HepG2 (cell line): ENCODE results near the gene JPT2. TPM values are rescaled to one million over a fixed set of nuclear protein-coding genes. Genes with fewer than 3 reads are reported as not detected.

Experiments
- BCL3 ChIP-seq: sonication (generic); formaldehyde crosslinking; IDR thresholded peaks from 2 replicates; pipeline ENCODE4 v1.5.1; 2020; ENCODE audit warnings: mild to moderate bottlenecking, missing genetic modification reagents, moderate library complexity
- CAMTA2 ChIP-seq: sonication (generic); formaldehyde crosslinking; IDR thresholded peaks from 2 replicates; pipeline ENCODE4 v1.4.0; 2020; ENCODE audit warnings: mild to moderate bottlenecking, missing genetic modification reagents, borderline replicate concordance
- CEBPB ChIP-seq: IDR thresholded peaks from 2 replicates; pipeline ENCODE4 v1.6.1; 2011; ENCODE audit warnings: low read depth, low read length, improper control_type of control experiment, borderline replicate concordance
- CENPX ChIP-seq: sonication (generic); formaldehyde crosslinking; IDR thresholded peaks from 2 replicates; pipeline ENCODE4 v1.9.0; 2021; ENCODE audit warnings: mild to moderate bottlenecking, missing genetic modification reagents, moderate library complexity
- HNF4A ChIP-seq: sonication (generic); formaldehyde crosslinking; IDR thresholded peaks from 2 replicates; pipeline ENCODE4 v1.4.0; 2020; ENCODE audit warnings: missing genetic modification reagents
- MTA1 ChIP-seq: sonication (generic); formaldehyde crosslinking; IDR thresholded peaks from 2 replicates; pipeline ENCODE4 v1.4.0; 2020; ENCODE audit warnings: missing genetic modification reagents, mild to moderate bottlenecking, borderline replicate concordance
- PCBP1 ChIP-seq: fragments of 200-400 bp; formaldehyde crosslinking; IDR thresholded peaks from 2 replicates; pipeline ENCODE4 v1.6.1; 2017; ENCODE audit warnings: mild to moderate bottlenecking, low read depth, low read length, borderline replicate concordance
- PRMT3 ChIP-seq: sonication (generic); formaldehyde crosslinking; IDR thresholded peaks from 2 replicates; pipeline ENCODE4 v1.8.1; 2022; ENCODE audit warnings: low read depth, mild to moderate bottlenecking, moderate library complexity, missing genetic modification reagents, borderline replicate concordance
- RBM39 ChIP-seq: fragments of 200-400 bp; formaldehyde crosslinking; IDR thresholded peaks from one replicate; pipeline ENCODE4 v1.6.1; 2018; ENCODE audit warnings: antibody characterized with exemption, mild to moderate bottlenecking, low read depth, low read length; ENCODE audit not compliant: poor library complexity, severe bottlenecking
- RFXANK ChIP-seq: IDR thresholded peaks from 2 replicates; pipeline ENCODE4 v1.6.1; 2016
- SAP130 ChIP-seq: IDR thresholded peaks from 2 replicates; pipeline ENCODE4 v1.6.1; 2016; ENCODE audit warnings: low read depth
- ZBTB40 ChIP-seq, 2 experiments: fragments of 450-650 bp in 1 of 2; sonication (generic) in 1 of 2; formaldehyde crosslinking in 1 of 2; IDR thresholded peaks; 2 replicates each; pipeline versions ENCODE4 v1.6.1 to v1.8.0; 2016 to 2022; ENCODE audit warnings: antibody characterized with exemption in 1 of 2, mild to moderate bottlenecking in 1 of 2, missing genetic modification reagents in 1 of 2
- ZBTB49 ChIP-seq: sonication (generic); formaldehyde crosslinking; IDR thresholded peaks from 2 replicates; pipeline ENCODE4 v1.4.0; 2020; ENCODE audit warnings: missing genetic modification reagents, borderline replicate concordance
- ZNF24 ChIP-seq: fragments of 450-650 bp; IDR thresholded peaks from 2 replicates; pipeline ENCODE4 v1.6.1; 2017; ENCODE audit warnings: antibody characterized with exemption, mild to moderate bottlenecking
- ZNF446 ChIP-seq: sonication (generic); formaldehyde crosslinking; IDR thresholded peaks from 2 replicates; pipeline ENCODE4 v1.5.0; 2020; ENCODE audit warnings: mild to moderate bottlenecking, missing genetic modification reagents
- ZSCAN22 ChIP-seq: sonication (generic); formaldehyde crosslinking; IDR thresholded peaks from 2 replicates; pipeline ENCODE4 v1.4.0; 2020; ENCODE audit warnings: mild to moderate bottlenecking, missing genetic modification reagents
- ZSCAN25 ChIP-seq: sonication (generic); formaldehyde crosslinking; IDR thresholded peaks from 2 replicates; pipeline ENCODE4 v1.8.0; 2022; ENCODE audit warnings: mild to moderate bottlenecking, missing genetic modification reagents
- polyA plus RNA-seq, 8 experiments: library from polyadenylated mRNA; depleted of rRNA in 3 of 8; stranded (reverse) in 7 of 8; unstranded in 1 of 8; fragments of >200 nt; fragmentation: Illumina TruSeq in 4 of 8; extraction: Trizol in 4 of 8; gene quantifications; 2 replicates each; pipeline versions ENCODE4 v1.2.1 to v1.2.3, GENCODE V29; 2011 to 2016; ENCODE audit warnings: low read depth in 4 of 8, missing spikeins in 1 of 8, mixed read lengths in 1 of 8; ENCODE audit not compliant: insufficient read depth in 1 of 8
- total RNA-seq, 5 experiments: library from RNA; depleted of rRNA; stranded (reverse); fragments of >200 nt; fragmentation: Illumina TruSeq; extraction: Trizol; gene quantifications; 2 replicates each; pipeline ENCODE4 v1.2.3, GENCODE V29; 2016; ENCODE audit warnings: low read depth in 1 of 5

The JPT2 gene
- total and polyA plus RNA-seq, 2 of the 13 experiments (the other 11 are each of a cell fraction or from before 2014, with no cell fraction given), result 53.5 to 89.4 TPM

- TF ChIP-seq ZBTB40 (IDR thresholded peaks at IDR 0.05) (no peak), ZBTB40 (CRISPR knock-in tag; IDR thresholded peaks at IDR 0.05) (no peak), CAMTA2 (CRISPR knock-in tag) (no peak), ZBTB49 (CRISPR knock-in tag) (no peak), ZNF24 (no peak), ZSCAN22 (CRISPR knock-in tag) (no peak), MTA1 (CRISPR knock-in tag) (peak; percentile 50; the same call in 1 of the 2 replicates), ZSCAN25 (CRISPR knock-in tag) (no peak), ZNF446 (no peak), RFXANK (no peak), BCL3 (CRISPR knock-in tag) (no peak), CENPX (CRISPR knock-in tag) (no peak), RBM39 (no peak), PCBP1 (no peak), HNF4A (CRISPR knock-in tag) (peak; percentile 64), PRMT3 (CRISPR knock-in tag) (no peak), CEBPB (peak; percentile 35; the same call in 1 of the 2 replicates), SAP130 (CRISPR knock-in tag) (peak; percentile 25; the same call in 1 of the 2 replicates)
Measured at GRCh38 chr16:1710811-1711507, 32.9 kb downstream of the JPT2 start (continued).
